HG03280 (cell line): ENCODE data around the gene PLXND1.
"Not testable (repeated sequence)": the region's sequence is repeated elsewhere in the genome, so short reads cannot be mapped to it uniquely, and the experiment has no call there.

ENCODE experiments used
- ATAC-seq: cut with Tn5 transposase; IDR thresholded peaks from one replicate; pipeline ENCODE4 v1.9.1; 2021; ENCODE audit warnings: mild to moderate bottlenecking, moderate library complexity; ENCODE audit not compliant: unreplicated experiment

PLXND1 gene

GRCh38 chr3:129606636-129607390 lies at the start of gene PLXND1:
PLXND1 (minus strand) TSS chr3:129606676; CDS start chr3:129606639, 37 bp downstream.
- no peak for ATAC-seq

DNA sequence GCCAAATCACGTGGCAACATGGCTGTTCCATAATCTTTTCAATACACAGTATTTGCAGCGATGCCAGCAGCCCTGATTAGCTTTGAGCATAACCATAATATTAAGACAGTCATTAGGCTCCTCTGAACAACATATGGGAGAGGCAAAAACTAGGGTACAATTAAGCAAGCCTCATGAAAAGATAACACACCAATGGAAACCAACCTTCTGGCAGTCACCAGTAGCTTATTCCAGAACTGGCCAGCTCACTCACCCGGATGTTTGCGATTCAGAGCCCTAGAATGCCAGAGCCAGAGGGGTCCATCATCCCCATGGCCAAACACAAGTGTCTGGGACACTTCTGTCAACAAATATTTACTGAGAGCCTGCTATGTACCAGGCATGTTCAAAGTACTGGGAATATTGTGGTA lies 48.8 kb upstream of the PLXND1 start:
- no peak for ATAC-seq

DNA sequence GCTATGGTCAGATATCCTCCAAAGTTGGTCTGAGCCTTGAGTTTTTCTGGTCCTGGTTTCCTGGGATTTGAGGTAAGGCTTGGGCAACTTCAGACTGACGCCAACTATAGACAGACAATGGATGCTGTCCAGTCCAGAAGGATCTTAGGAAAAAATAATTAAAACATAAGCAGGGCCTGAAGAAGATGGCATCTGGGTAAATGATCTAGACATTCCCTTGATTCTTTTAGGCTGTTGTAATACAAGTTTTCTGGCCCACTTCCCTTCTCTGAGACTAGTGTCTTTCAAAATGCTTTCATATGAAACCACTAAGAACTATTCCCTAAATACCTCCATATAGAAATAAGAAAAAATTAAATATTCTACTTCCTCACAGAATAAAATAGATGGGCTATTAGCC lies 47.7 kb upstream of the PLXND1 start:
- ATAC-seq, result no peak

DNA sequence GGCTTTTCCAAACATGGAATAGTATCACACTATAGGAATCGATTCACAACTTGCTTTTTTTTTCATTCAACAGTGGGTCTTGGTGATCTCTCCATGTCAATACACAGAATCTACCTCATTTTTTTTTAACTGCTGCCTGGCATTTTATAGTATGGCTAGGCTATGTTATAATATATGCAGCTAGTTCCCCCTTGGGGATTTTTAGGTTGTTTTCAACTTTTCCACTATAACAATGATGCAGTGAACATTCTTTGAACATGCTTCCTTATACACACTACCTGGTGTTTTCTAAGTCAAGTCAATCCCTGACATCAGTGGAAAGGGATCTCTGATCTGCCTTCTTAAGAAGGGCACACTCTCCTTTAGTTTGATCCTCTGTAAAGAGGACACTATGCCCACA lies 46.5 kb upstream of the PLXND1 start:
- no peak for ATAC-seq

DNA sequence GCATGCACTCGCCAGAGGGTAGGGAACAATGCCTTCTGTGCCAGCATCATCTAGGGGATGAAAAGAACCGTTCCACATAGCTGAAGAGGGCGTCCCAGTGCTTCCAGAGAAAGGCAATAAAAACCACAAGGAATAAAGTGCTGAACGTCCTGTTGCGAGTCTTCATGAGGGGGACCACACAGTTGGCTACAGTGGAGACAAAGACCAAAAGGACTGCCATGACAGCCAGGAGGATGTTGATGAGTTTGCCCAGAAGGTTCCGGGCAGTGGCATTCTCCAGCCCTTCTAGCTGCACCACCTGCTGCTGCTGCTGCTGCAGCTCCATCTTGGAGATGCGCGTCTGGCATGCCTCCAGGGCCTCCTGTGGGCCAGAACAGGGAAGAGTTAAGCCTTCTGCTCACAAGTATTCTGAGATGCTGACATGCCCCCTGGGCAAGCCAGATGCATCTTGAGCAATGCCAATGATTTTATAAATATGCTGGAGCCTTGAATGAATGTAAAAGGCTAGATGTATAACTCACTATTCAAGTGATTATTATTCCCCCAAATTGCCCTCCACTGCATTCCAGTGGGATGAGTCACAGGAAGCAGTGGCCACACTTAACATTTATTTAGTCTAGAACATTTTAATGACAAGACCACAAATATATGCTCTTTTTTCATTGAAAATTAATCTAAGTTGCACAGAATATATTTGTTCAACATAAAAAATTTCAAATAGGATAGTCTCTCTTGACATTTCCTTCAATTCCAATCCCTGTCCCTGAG lies 45.1 kb upstream of the PLXND1 start:
- no peak for ATAC-seq

DNA sequence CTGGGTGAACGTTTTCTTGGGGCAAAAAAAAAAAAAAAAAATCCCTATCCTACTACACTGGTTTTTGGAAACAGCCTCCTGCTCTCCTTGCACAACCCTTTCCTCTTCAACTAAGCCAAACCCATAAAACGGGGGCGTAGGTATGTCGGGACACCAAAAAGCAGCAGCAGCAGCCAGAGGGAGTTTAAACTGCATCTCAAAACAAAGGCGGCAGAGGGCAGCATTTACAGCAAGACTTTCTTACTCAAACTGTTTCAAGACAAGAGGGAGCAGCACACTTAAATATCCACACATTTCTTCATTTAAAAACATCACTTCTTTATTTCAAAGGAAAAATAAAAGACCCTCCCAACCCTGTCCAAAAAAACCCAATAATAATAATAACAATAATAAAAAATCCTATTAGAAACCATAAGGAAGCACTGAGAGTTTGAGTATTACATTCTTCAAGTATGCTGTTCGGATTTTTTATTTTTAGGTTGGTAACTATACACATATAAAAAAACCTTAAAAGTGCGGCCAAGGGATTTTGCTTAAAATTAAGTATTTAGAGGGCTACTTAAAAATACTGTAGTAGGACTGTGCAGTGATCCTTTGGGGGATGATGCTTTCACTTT lies 43.9 kb upstream of the PLXND1 start:
- ATAC-seq, result no peak

- ATAC-seq, result no peak
Measured at GRCh38 chr3:129648391-129648790, 41.9 kb upstream of the PLXND1 start.

GRCh38 chr3:129645286-129645685 lies 38.8 kb upstream of the PLXND1 start:
- ATAC-seq, result no peak

DNA sequence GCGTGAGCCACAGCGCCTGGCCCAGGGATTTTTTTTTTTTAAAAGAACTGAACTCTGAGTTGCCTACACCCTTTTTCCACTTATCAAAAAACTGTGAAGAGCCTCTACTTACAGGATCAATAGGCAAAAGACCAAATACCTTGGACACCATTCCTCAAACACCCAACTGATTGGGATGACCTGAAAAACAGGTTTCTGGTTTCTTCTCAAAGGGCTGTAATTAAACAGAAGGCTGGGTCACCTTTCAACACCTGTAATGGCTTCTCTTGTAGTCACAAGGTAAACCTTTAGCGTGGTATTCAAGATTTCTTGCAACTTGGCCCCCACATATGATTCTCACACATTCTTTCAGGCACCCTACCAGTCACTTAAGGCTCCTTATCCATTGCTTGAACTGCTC lies 38.4 kb upstream of the PLXND1 start:
- ATAC-seq, result no peak

GRCh38 chr3:129641567-129642260 lies 35.2 kb upstream of the PLXND1 start:
- not testable (repeated sequence) for ATAC-seq

GRCh38 chr3:129640985-129641384 lies 34.5 kb upstream of the PLXND1 start:
- not testable (repeated sequence) for ATAC-seq

GRCh38 chr3:129638481-129638880 lies 32.0 kb upstream of the PLXND1 start:
- ATAC-seq, result no peak

- ATAC-seq, result no peak
Measured at GRCh38 chr3:129636082-129636481, 29.6 kb upstream of the PLXND1 start.

GRCh38 chr3:129635656-129636055 lies 29.2 kb upstream of the PLXND1 start:
- no peak for ATAC-seq

- no peak for ATAC-seq
Measured at GRCh38 chr3:129633751-129634481, 27.4 kb upstream of the PLXND1 start.

GRCh38 chr3:129632977-129633376 lies 26.5 kb upstream of the PLXND1 start:
- ATAC-seq, result no peak

DNA sequence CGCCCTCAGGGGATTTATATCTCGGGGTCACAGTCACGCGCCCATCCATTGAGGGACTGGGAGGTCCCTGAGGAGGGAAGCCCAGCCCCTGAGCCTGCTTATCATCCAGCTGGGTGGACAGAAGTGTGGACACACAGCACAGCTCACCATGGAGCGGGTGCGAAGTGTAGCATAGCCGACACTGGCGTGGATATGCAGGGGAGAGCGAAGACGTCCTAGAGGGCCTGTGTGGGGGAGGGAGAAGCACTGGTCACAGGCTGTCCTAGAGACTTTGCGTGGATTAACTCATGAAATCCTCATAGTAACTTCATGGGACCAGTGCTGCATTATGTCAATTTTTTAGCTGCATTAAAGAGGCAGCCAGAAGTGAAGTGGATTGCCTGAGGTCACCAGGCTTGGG lies 26.1 kb upstream of the PLXND1 start:
- ATAC-seq, result no peak

- ATAC-seq, result no peak
Measured at GRCh38 chr3:129632056-129632455, 25.6 kb upstream of the PLXND1 start.

DNA sequence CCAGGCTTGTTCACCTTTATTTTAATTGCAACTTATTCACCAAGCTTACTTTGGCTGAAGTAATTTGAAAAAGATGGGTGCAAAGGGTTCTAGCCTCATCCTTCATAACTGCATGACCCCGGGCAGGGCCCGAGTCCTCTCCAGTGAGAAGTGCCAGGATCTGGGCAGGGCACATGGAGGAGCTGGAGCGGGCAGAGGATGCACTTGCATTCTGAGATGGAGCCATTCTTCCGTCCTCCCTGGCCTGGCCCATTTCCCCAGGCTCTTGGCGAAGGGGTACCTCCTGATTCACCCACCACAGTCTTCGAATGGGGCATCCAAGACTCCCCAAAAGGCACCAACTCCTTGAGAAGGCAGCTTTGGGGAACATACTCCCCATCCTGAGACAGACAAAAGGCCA lies 22.5 kb upstream of the PLXND1 start:
- ATAC-seq, result no peak

DNA sequence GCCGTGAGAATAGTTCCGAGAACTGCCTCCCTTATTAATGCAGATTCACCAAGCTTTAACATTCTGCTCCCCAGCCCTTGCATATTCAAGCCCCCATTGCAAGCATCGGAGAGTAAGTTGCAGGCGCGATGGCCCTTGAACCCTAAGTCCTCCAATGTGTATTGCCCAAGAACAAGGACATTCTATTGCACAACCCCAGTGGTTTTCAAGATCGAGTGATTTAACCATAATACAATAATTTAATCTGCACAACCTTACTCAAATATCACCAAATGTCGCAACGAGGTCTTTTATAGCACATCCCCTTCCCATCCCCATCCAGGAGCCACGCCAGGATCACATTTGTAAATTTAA lies 21.7 kb upstream of the PLXND1 start:
- no peak for ATAC-seq
